ENCODE measurements around the gene CHIT1. TPM values are rescaled to one million over a fixed set of nuclear protein-coding genes. Genes with fewer than 3 reads are reported as not detected.
"Not testable (repeated sequence)": the region's sequence is repeated elsewhere in the genome, so short reads cannot be mapped to it uniquely, and the experiment has no call there.

The CHIT1 gene
- total RNA-seq, 2 experiments from 2014 or later, result 0.21 to 0.56 TPM

- H3K4me3 Mint-ChIP-seq, result no peak overlapping the region
- H3K27ac Mint-ChIP-seq, result no peak overlapping the region
- DNase-seq, result no peak
- no peaks in the 10 kb centered on the region for H3K36me3 Mint-ChIP-seq
- H3K9me3 Mint-ChIP-seq, result peaks cover 16% of the 10 kb centered on the region
- H3K27me3 Mint-ChIP-seq, result peaks cover 16% of the 10 kb centered on the region
- H3K4me1 Mint-ChIP-seq, result no peaks in the 10 kb centered on the region
These were observed 10.2 kb upstream of the CHIT1 start for GRCh38 chr1:203239526-203240305.

GRCh38 chr1:203239081-203239480 is 9.6 kb upstream of the CHIT1 start:
- peaks cover 16% of the 10 kb centered on the region for H3K27me3 Mint-ChIP-seq
- H3K4me3 Mint-ChIP-seq, result no peak overlapping the region
- H3K4me1 Mint-ChIP-seq, result no peaks in the 10 kb centered on the region
- no peak overlapping the region for H3K27ac Mint-ChIP-seq
- DNase-seq, result no peak
- H3K9me3 Mint-ChIP-seq, result peaks cover 19% of the 10 kb centered on the region
- no peaks in the 10 kb centered on the region for H3K36me3 Mint-ChIP-seq

- Mint-ChIP-seq H3K4me3 (no peak overlapping the region), H3K27me3 (peaks cover 21% of the 10 kb centered on the region), H3K27ac (no peak overlapping the region), H3K9me3 (peaks cover 25% of the 10 kb centered on the region), H3K4me1 (no peaks in the 10 kb centered on the region), H3K36me3 (peaks cover 4% of the 10 kb centered on the region)
- no peak for DNase-seq
These were observed 9.1 kb upstream of the CHIT1 start for GRCh38 chr1:203238535-203238934.

GRCh38 chr1:203234901-203235300 is 5.4 kb upstream of the CHIT1 start:
- peaks cover 15% of the 10 kb centered on the region for H3K27me3 Mint-ChIP-seq
- DNase-seq, H3K27ac Mint-ChIP-seq, H3K4me1 Mint-ChIP-seq, H3K4me3 Mint-ChIP-seq, H3K36me3 Mint-ChIP-seq: not testable (repeated sequence)
- H3K9me3 Mint-ChIP-seq, result peaks cover 25% of the 10 kb centered on the region

GRCh38 chr1:203228670-203229069 is 803 bp downstream of the CHIT1 start:
- Mint-ChIP-seq H3K27ac (no peak overlapping the region), H3K27me3 (peaks cover 11% of the 10 kb centered on the region), H3K4me3 (no peak overlapping the region), H3K4me1 (no peaks in the 10 kb centered on the region), H3K36me3 (peaks cover under 1% of the 10 kb centered on the region), H3K9me3 (peaks cover 2% of the 10 kb centered on the region)
- DNase-seq, result no peak

- Mint-ChIP-seq H3K4me1 (no peaks in the 10 kb centered on the region), H3K9me3 (no peaks in the 10 kb centered on the region), H3K27ac (no peak overlapping the region), H3K4me3 (no peak overlapping the region), H3K27me3 (peaks cover 6% of the 10 kb centered on the region), H3K36me3 (no peaks in the 10 kb centered on the region)
- DNase-seq, result no peak
These were observed 1.9 kb downstream of the CHIT1 start for GRCh38 chr1:203227371-203228083.

GRCh38 chr1:203225071-203225470 is 4.4 kb downstream of the CHIT1 start:
- Mint-ChIP-seq H3K36me3 (no peaks in the 10 kb centered on the region), H3K9me3 (no peaks in the 10 kb centered on the region), H3K27ac (no peak overlapping the region), H3K4me3 (no peak overlapping the region), H3K27me3 (no peaks in the 10 kb centered on the region), H3K4me1 (no peaks in the 10 kb centered on the region)
- DNase-seq, result no peak

GRCh38 chr1:203223012-203223775 is 6.3 kb downstream of the CHIT1 start:
- no peak for DNase-seq
- Mint-ChIP-seq H3K4me1 (no peaks in the 10 kb centered on the region), H3K36me3 (no peaks in the 10 kb centered on the region), H3K27ac (no peak overlapping the region), H3K27me3 (no peaks in the 10 kb centered on the region), H3K4me3 (no peak overlapping the region), H3K9me3 (no peaks in the 10 kb centered on the region)

GRCh38 chr1:203219934-203220333 is 9.5 kb downstream of the CHIT1 start:
- Mint-ChIP-seq H3K4me3 (no peak overlapping the region), H3K9me3 (no peaks in the 10 kb centered on the region), H3K36me3 (no peaks in the 10 kb centered on the region), H3K27me3 (peaks cover 4% of the 10 kb centered on the region), H3K4me1 (no peaks in the 10 kb centered on the region), H3K27ac (no peak overlapping the region)
- DNase-seq, result no peak

- Mint-ChIP-seq H3K27me3 (peaks cover 4% of the 10 kb centered on the region), H3K27ac (no peak overlapping the region), H3K36me3 (no peaks in the 10 kb centered on the region), H3K4me3 (no peak overlapping the region), H3K9me3 (no peaks in the 10 kb centered on the region), H3K4me1 (no peaks in the 10 kb centered on the region)
- DNase-seq, result no peak
These were observed 10.3 kb downstream of the CHIT1 start for GRCh38 chr1:203219171-203219570.

GRCh38 chr1:203217668-203218067 is 11.8 kb downstream of the CHIT1 start:
- Mint-ChIP-seq H3K27me3 (peaks cover 4% of the 10 kb centered on the region), H3K27ac (no peak overlapping the region), H3K9me3 (no peaks in the 10 kb centered on the region), H3K4me3 (no peak overlapping the region), H3K36me3 (no peaks in the 10 kb centered on the region), H3K4me1 (no peaks in the 10 kb centered on the region)
- no peak for DNase-seq

- H3K36me3 Mint-ChIP-seq, result no peaks in the 10 kb centered on the region
- H3K4me3 Mint-ChIP-seq, result no peak overlapping the region
- DNase-seq, result no peak
- peaks cover 4% of the 10 kb centered on the region for H3K27me3 Mint-ChIP-seq
- no peaks in the 10 kb centered on the region for H3K9me3 Mint-ChIP-seq
- H3K4me1 Mint-ChIP-seq, result no peaks in the 10 kb centered on the region
- H3K27ac Mint-ChIP-seq, result no peak overlapping the region
These were observed 12.3 kb downstream of the CHIT1 start for GRCh38 chr1:203217139-203217655.

GRCh38 chr1:203216274-203217138 is 13.0 kb downstream of the CHIT1 start:
- H3K4me1 Mint-ChIP-seq, result no peaks in the 10 kb centered on the region
- peak; percentile 40 for DNase-seq
- H3K27me3 Mint-ChIP-seq, result peaks cover 4% of the 10 kb centered on the region
- no peaks in the 10 kb centered on the region for H3K9me3 Mint-ChIP-seq
- H3K4me3 Mint-ChIP-seq, result no peak overlapping the region
- H3K27ac Mint-ChIP-seq, result no peak overlapping the region
- no peaks in the 10 kb centered on the region for H3K36me3 Mint-ChIP-seq

GRCh38 chr1:203215573-203215972 is 13.9 kb downstream of the CHIT1 start:
- Mint-ChIP-seq H3K36me3 (no peaks in the 10 kb centered on the region), H3K4me3 (no peak overlapping the region), H3K27ac (no peak overlapping the region), H3K9me3 (no peaks in the 10 kb centered on the region), H3K4me1 (no peaks in the 10 kb centered on the region), H3K27me3 (peaks cover 4% of the 10 kb centered on the region)
- DNase-seq, result no peak
